Stimulated activated CD8-positive, alpha-beta memory T cell treated with anti-CD3 and anti-CD28 coated beads, Interleukin-7, amount 100 ng/mL, for 4 hours (primary cell): Measurements from ENCODE around the gene CCDC187.

ENCODE experiments used
- DNase-seq, 2 donors: peaks; one replicate each; pipeline ENCODE4 v3.0.0-alpha.2; 2020; ENCODE audit warnings: low read depth in 2 of 2

Gene CCDC187

GRCh38 chr9:136206602-136207275 is 97.2 kb downstream of the CCDC187 start:
- no peak for DNase-seq

- no peak for DNase-seq
These were observed 98.2 kb downstream of the CCDC187 start for GRCh38 chr9:136205707-136205992.

GRCh38 chr9:136204838-136205706 is 98.8 kb downstream of the CCDC187 start, which contains the start of gene LHX3:
LHX3 (minus strand) TSS chr9:136205128; CDS start chr9:136205012, 116 bp downstream.
- no peak for DNase-seq

- no peak for DNase-seq
These were observed 99.6 kb downstream of the CCDC187 start for GRCh38 chr9:136204145-136204805.

- no peak for DNase-seq
These were observed 100.3 kb downstream of the CCDC187 start for GRCh38 chr9:136203408-136204144.

GRCh38 chr9:136202454-136203407 is 101.2 kb downstream of the CCDC187 start:
- no peak for DNase-seq

- no peak for DNase-seq
These were observed 102.1 kb downstream of the CCDC187 start for GRCh38 chr9:136201609-136202453.

GRCh38 chr9:136201174-136201573 is 102.7 kb downstream of the CCDC187 start:
- DNase-seq, result no peak

GRCh38 chr9:136200424-136200823 is 103.5 kb downstream of the CCDC187 start:
- DNase-seq, result no peak
